Fibroblast of skin of right biceps (primary cell): ENCODE results near the gene SCFD2.

Experiments
- DNase-seq: peaks from one replicate; pipeline ENCODE4 v3.0.0-alpha.2; 2013

The SCFD2 gene

GRCh38 chr4:52869196-52869595, 496.7 kb downstream of the SCFD2 start:
- peak; percentile 56 for DNase-seq

GRCh38 chr4:52868133-52868532, 497.7 kb downstream of the SCFD2 start:
- DNase-seq = no peak

- DNase-seq = no peak
These were observed 498.7 kb downstream of the SCFD2 start for GRCh38 chr4:52867163-52867562.

- DNase-seq = no peak
These were observed 499.1 kb downstream of the SCFD2 start for GRCh38 chr4:52866734-52867133.

- DNase-seq = no peak
These were observed 500.6 kb downstream of the SCFD2 start for GRCh38 chr4:52865300-52865699.

GRCh38 chr4:52864793-52865192, 501.1 kb downstream of the SCFD2 start:
- peak; percentile 72 for DNase-seq

- no peak for DNase-seq
These were observed 502.5 kb downstream of the SCFD2 start for GRCh38 chr4:52863324-52863723.

- DNase-seq = no peak
These were observed 503.2 kb downstream of the SCFD2 start for GRCh38 chr4:52862639-52863161.

- peak; percentile 79 for DNase-seq
These were observed 503.8 kb downstream of the SCFD2 start, which contains the start of gene RASL11B for GRCh38 chr4:52861879-52862616. Gene RASL11B (plus strand): TSS chr4:52862317. CDS start chr4:52862508, 191 bp downstream.

- DNase-seq = no peak
These were observed 504.6 kb downstream of the SCFD2 start for GRCh38 chr4:52861171-52861823.

GRCh38 chr4:52860361-52860760, 505.5 kb downstream of the SCFD2 start:
- DNase-seq = no peak

- DNase-seq = no peak
These were observed 509.1 kb downstream of the SCFD2 start for GRCh38 chr4:52856801-52857200.

GRCh38 chr4:52853351-52853750, 512.5 kb downstream of the SCFD2 start:
- peak; percentile 93 for DNase-seq

- peak; percentile 40 for DNase-seq
These were observed 513.1 kb downstream of the SCFD2 start for GRCh38 chr4:52852711-52853110.

GRCh38 chr4:52852041-52852440, 513.8 kb downstream of the SCFD2 start:
- DNase-seq = no peak

- DNase-seq = no peak
These were observed 515.3 kb downstream of the SCFD2 start for GRCh38 chr4:52850406-52851124.

- no peak for DNase-seq
These were observed 517.6 kb downstream of the SCFD2 start for GRCh38 chr4:52848254-52848653.

GRCh38 chr4:52846502-52846901, 519.4 kb downstream of the SCFD2 start:
- DNase-seq = no peak

- no peak for DNase-seq
These were observed 521.3 kb downstream of the SCFD2 start for GRCh38 chr4:52844596-52844995.

GRCh38 chr4:52843958-52844357, 521.9 kb downstream of the SCFD2 start:
- no peak for DNase-seq

GRCh38 chr4:52843351-52843750, 522.5 kb downstream of the SCFD2 start:
- no peak for DNase-seq

GRCh38 chr4:52842792-52843191, 523.1 kb downstream of the SCFD2 start:
- no peak for DNase-seq

- DNase-seq = no peak
These were observed 524.0 kb downstream of the SCFD2 start for GRCh38 chr4:52841682-52842456.
